ENCODE results near the gene DNM3.
"Not testable (repeated sequence)": the region's sequence is repeated elsewhere in the genome, so short reads cannot be mapped to it uniquely, and the experiment has no call there.

The DNM3 gene

GRCh38 chr1:171841050-171841910, at the start of gene DNM3:
DNM3 (plus strand) TSS chr1:171841498; CDS start chr1:171841657, 159 bp downstream.
- Histone ChIP-seq H3K4me3 (ENCODE audit: low read depth in 1 of 2, low read length in 2 of 2) (peak within 1 kb of the TSS; percentile 77 to 84), H3K9ac (ENCODE audit: low read depth in 1 of 2, low read length in 2 of 2) (peak within 1 kb of the TSS; percentile 14 to 63), H3K36me3 (ENCODE audit: control insufficient read depth in 1 of 2, insufficient read depth in 2 of 2, low read length in 2 of 2) (no peaks in the 10 kb centered on the region), H3K27ac (ENCODE audit: low read depth, low read length) (no peak within 1 kb of the TSS), H3K4me1 (ENCODE audit: control insufficient read depth in 1 of 2, insufficient read depth in 2 of 2, low read length in 2 of 2) (peaks cover 9 to 11% of the 10 kb centered on the region in 2 donors), H3K9me3 (ENCODE audit: control insufficient read depth in 1 of 2, low read length in 2 of 2) (no peaks in the 10 kb centered on the region), H3K27me3 (ENCODE audit: control insufficient read depth in 1 of 2, insufficient read depth in 2 of 2, low read length in 2 of 2) (peaks cover 4 to 11% of the 10 kb centered on the region in 2 donors)

- Histone ChIP-seq H3K36me3 (ENCODE audit: control insufficient read depth in 1 of 2, insufficient read depth in 2 of 2, low read length in 2 of 2) (peaks cover 62 to 97% of the 10 kb centered on the region in 2 donors), H3K9me3 (ENCODE audit: control insufficient read depth in 1 of 2, low read length in 2 of 2) (no peaks in the 10 kb centered on the region), H3K27me3 (ENCODE audit: control insufficient read depth in 1 of 2, insufficient read depth in 2 of 2, low read length in 2 of 2) (no peaks in the 10 kb centered on the region), H3K27ac (ENCODE audit: low read depth, low read length) (no peak overlapping the region), H3K9ac (ENCODE audit: low read depth in 1 of 2, low read length in 2 of 2) (no peak overlapping the region), H3K4me1 (ENCODE audit: control insufficient read depth in 1 of 2, insufficient read depth in 2 of 2, low read length in 2 of 2) (no peaks in the 10 kb centered on the region), H3K4me3 (ENCODE audit: low read depth in 1 of 2, low read length in 2 of 2) (no peak overlapping the region)
These were observed 48.5 kb upstream of the DNM3 start for GRCh38 chr1:171792656-171793369.

- Histone ChIP-seq H3K9ac (ENCODE audit: low read depth in 1 of 2, low read length in 2 of 2) (no peak overlapping the region), H3K9me3 (ENCODE audit: control insufficient read depth in 1 of 2, low read length in 2 of 2) (no peaks in the 10 kb centered on the region), H3K27ac (ENCODE audit: low read depth, low read length) (no peak overlapping the region), H3K27me3 (ENCODE audit: control insufficient read depth in 1 of 2, insufficient read depth in 2 of 2, low read length in 2 of 2) (no peaks in the 10 kb centered on the region), H3K4me1 (ENCODE audit: control insufficient read depth in 1 of 2, insufficient read depth in 2 of 2, low read length in 2 of 2) (no peaks in the 10 kb centered on the region), H3K36me3 (ENCODE audit: control insufficient read depth in 1 of 2, insufficient read depth in 2 of 2, low read length in 2 of 2) (peaks cover 56 to 96% of the 10 kb centered on the region in 2 donors), H3K4me3 (ENCODE audit: low read depth in 1 of 2, low read length in 2 of 2) (no peak overlapping the region)
These were observed 47.7 kb upstream of the DNM3 start for GRCh38 chr1:171793636-171794035.

- no peak overlapping the region for H3K27ac ChIP-seq (ENCODE audit: low read depth, low read length)
- H3K4me3 ChIP-seq (ENCODE audit: low read depth in 1 of 2, low read length in 2 of 2), result no peak overlapping the region
- H3K4me1 ChIP-seq (ENCODE audit: control insufficient read depth in 1 of 2, insufficient read depth in 2 of 2, low read length in 2 of 2), result no peaks in the 10 kb centered on the region
- peaks cover 51 to 91% of the 10 kb centered on the region in 2 donors for H3K36me3 ChIP-seq (ENCODE audit: control insufficient read depth in 1 of 2, insufficient read depth in 2 of 2, low read length in 2 of 2)
- no peaks in the 10 kb centered on the region for H3K9me3 ChIP-seq (ENCODE audit: control insufficient read depth in 1 of 2, low read length in 2 of 2)
- no peaks in the 10 kb centered on the region for H3K27me3 ChIP-seq (ENCODE audit: control insufficient read depth in 1 of 2, insufficient read depth in 2 of 2, low read length in 2 of 2)
- H3K9ac ChIP-seq (ENCODE audit: low read depth in 1 of 2, low read length in 2 of 2), result no peak overlapping the region
These were observed 47.2 kb upstream of the DNM3 start for GRCh38 chr1:171794085-171794484.

GRCh38 chr1:171796592-171796991, 44.7 kb upstream of the DNM3 start:
- no peaks in the 10 kb centered on the region for H3K9me3 ChIP-seq (ENCODE audit: control insufficient read depth in 1 of 2, low read length in 2 of 2)
- no peak overlapping the region for H3K27ac ChIP-seq (ENCODE audit: low read depth, low read length)
- peaks cover 39 to 68% of the 10 kb centered on the region in 2 donors for H3K36me3 ChIP-seq (ENCODE audit: control insufficient read depth in 1 of 2, insufficient read depth in 2 of 2, low read length in 2 of 2)
- H3K9ac ChIP-seq (ENCODE audit: low read depth in 1 of 2, low read length in 2 of 2), result no peak overlapping the region
- H3K27me3 ChIP-seq (ENCODE audit: control insufficient read depth in 1 of 2, insufficient read depth in 2 of 2, low read length in 2 of 2), result no peaks in the 10 kb centered on the region
- H3K4me1 ChIP-seq (ENCODE audit: control insufficient read depth in 1 of 2, insufficient read depth in 2 of 2, low read length in 2 of 2), result peaks cover 8 to 15% of the 10 kb centered on the region in 2 donors
- H3K4me3 ChIP-seq (ENCODE audit: low read depth in 1 of 2, low read length in 2 of 2), result no peak overlapping the region

GRCh38 chr1:171798311-171798710, 43.0 kb upstream of the DNM3 start:
- Histone ChIP-seq H3K9me3 (ENCODE audit: control insufficient read depth in 1 of 2, low read length in 2 of 2) (no peaks in the 10 kb centered on the region), H3K36me3 (ENCODE audit: control insufficient read depth in 1 of 2, insufficient read depth in 2 of 2, low read length in 2 of 2) (peaks cover 30 to 51% of the 10 kb centered on the region in 2 donors), H3K4me3 (ENCODE audit: low read depth in 1 of 2, low read length in 2 of 2) (no peak overlapping the region), H3K9ac (ENCODE audit: low read depth in 1 of 2, low read length in 2 of 2) (no peak overlapping the region), H3K4me1 (ENCODE audit: control insufficient read depth in 1 of 2, insufficient read depth in 2 of 2, low read length in 2 of 2) (peaks cover 8 to 18% of the 10 kb centered on the region in 2 donors), H3K27ac (ENCODE audit: low read depth, low read length) (no peak overlapping the region), H3K27me3 (ENCODE audit: control insufficient read depth in 1 of 2, insufficient read depth in 2 of 2, low read length in 2 of 2) (no peaks in the 10 kb centered on the region)

- Histone ChIP-seq H3K36me3 (ENCODE audit: control insufficient read depth in 1 of 2, insufficient read depth in 2 of 2, low read length in 2 of 2) (peaks cover 29 to 46% of the 10 kb centered on the region in 2 donors), H3K4me1 (ENCODE audit: control insufficient read depth in 1 of 2, insufficient read depth in 2 of 2, low read length in 2 of 2) (peaks cover 8 to 18% of the 10 kb centered on the region in 2 donors), H3K9ac (ENCODE audit: low read depth in 1 of 2, low read length in 2 of 2) (no peak overlapping the region), H3K27me3 (ENCODE audit: control insufficient read depth in 1 of 2, insufficient read depth in 2 of 2, low read length in 2 of 2) (no peaks in the 10 kb centered on the region), H3K27ac (ENCODE audit: low read depth, low read length) (no peak overlapping the region), H3K4me3 (ENCODE audit: low read depth in 1 of 2, low read length in 2 of 2) (no peak overlapping the region), H3K9me3 (ENCODE audit: control insufficient read depth in 1 of 2, low read length in 2 of 2) (no peaks in the 10 kb centered on the region)
These were observed 42.5 kb upstream of the DNM3 start for GRCh38 chr1:171798765-171799164.

- Histone ChIP-seq H3K36me3 (ENCODE audit: control insufficient read depth in 1 of 2, insufficient read depth in 2 of 2, low read length in 2 of 2) (peaks cover 25 to 42% of the 10 kb centered on the region in 2 donors), H3K9me3 (ENCODE audit: control insufficient read depth in 1 of 2, low read length in 2 of 2) (no peaks in the 10 kb centered on the region), H3K27ac (ENCODE audit: low read depth, low read length) (no peak overlapping the region), H3K9ac (ENCODE audit: low read depth in 1 of 2, low read length in 2 of 2) (no peak overlapping the region), H3K27me3 (ENCODE audit: control insufficient read depth in 1 of 2, insufficient read depth in 2 of 2, low read length in 2 of 2) (no peaks in the 10 kb centered on the region), H3K4me1 (ENCODE audit: control insufficient read depth in 1 of 2, insufficient read depth in 2 of 2, low read length in 2 of 2) (peaks cover 8 to 18% of the 10 kb centered on the region in 2 donors), H3K4me3 (ENCODE audit: low read depth in 1 of 2, low read length in 2 of 2) (no peak overlapping the region)
These were observed 42.1 kb upstream of the DNM3 start for GRCh38 chr1:171799166-171799565.

- H3K36me3 ChIP-seq (ENCODE audit: control insufficient read depth in 1 of 2, insufficient read depth in 2 of 2, low read length in 2 of 2), result peaks cover 23 to 37% of the 10 kb centered on the region in 2 donors
- H3K27ac ChIP-seq (ENCODE audit: low read depth, low read length), result not testable (repeated sequence)
These were observed 41.6 kb upstream of the DNM3 start for GRCh38 chr1:171799698-171800097.

GRCh38 chr1:171800342-171800741, 41.0 kb upstream of the DNM3 start:
- no peaks in the 10 kb centered on the region for H3K27me3 ChIP-seq (ENCODE audit: control insufficient read depth in 1 of 2, insufficient read depth in 2 of 2, low read length in 2 of 2)
- H3K4me1 ChIP-seq (ENCODE audit: control insufficient read depth in 1 of 2, insufficient read depth in 2 of 2, low read length in 2 of 2), result peaks cover 8 to 18% of the 10 kb centered on the region in 2 donors
- H3K27ac ChIP-seq (ENCODE audit: low read depth, low read length), result no peak overlapping the region
- no peak overlapping the region for H3K9ac ChIP-seq (ENCODE audit: low read depth in 1 of 2, low read length in 2 of 2)
- no peak overlapping the region for H3K4me3 ChIP-seq (ENCODE audit: low read depth in 1 of 2, low read length in 2 of 2)
- H3K36me3 ChIP-seq (ENCODE audit: control insufficient read depth in 1 of 2, insufficient read depth in 2 of 2, low read length in 2 of 2), result peaks cover 19 to 31% of the 10 kb centered on the region in 2 donors
- no peaks in the 10 kb centered on the region for H3K9me3 ChIP-seq (ENCODE audit: control insufficient read depth in 1 of 2, low read length in 2 of 2)

More at GRCh38 chr1:171799698-171800097, 41.6 kb upstream of the DNM3 start:
- not testable (repeated sequence) for H3K27me3 ChIP-seq (ENCODE audit: control insufficient read depth in 1 of 2, insufficient read depth in 2 of 2, low read length in 2 of 2); H3K4me3 ChIP-seq (ENCODE audit: low read depth in 1 of 2, low read length in 2 of 2); H3K9ac ChIP-seq (ENCODE audit: low read depth in 1 of 2, low read length in 2 of 2); H3K9me3 ChIP-seq (ENCODE audit: control insufficient read depth in 1 of 2, low read length in 2 of 2)
- H3K4me1 ChIP-seq (ENCODE audit: control insufficient read depth in 1 of 2, insufficient read depth in 2 of 2, low read length in 2 of 2), result peaks cover 8 to 18% of the 10 kb centered on the region in 2 donors
